Aorta (tissue), 5 donors: ENCODE results near the gene SCAPER. TPM values are rescaled to one million over a fixed set of nuclear protein-coding genes. Genes with fewer than 3 reads are reported as not detected.
A peak's percentile ranks its signal among the peaks of the same experiment; 100 is the strongest.
"Not testable (repeated sequence)": the region's sequence is repeated elsewhere in the genome, so short reads cannot be mapped to it uniquely, and the experiment has no call there.

Experiments used
- ATAC-seq: fragments of 200-7000 bp; cut with Tn5 transposase; one replicate; pipeline ENCODE4 v1.9.1; 2022; ENCODE audit warnings: moderate library complexity; ENCODE audit not compliant: low FRiP score
- DNase-seq, 2 donors: peaks; one replicate each; pipeline ENCODE4 v3.0.0-alpha.2; 2020
- H3K27ac ChIP-seq, 2 donors: one replicate each; pipeline ENCODE4 v1.5.1; 2013; ENCODE audit warnings: low read length in 2 of 2, mild to moderate bottlenecking in 2 of 2, moderate library complexity in 2 of 2, control low read depth in 1 of 2, inconsistent platforms in 1 of 2, low read depth in 1 of 2
- H3K27me3 ChIP-seq, 2 donors: one replicate each; pipeline ENCODE4 v1.6.1; 2013; ENCODE audit warnings: control low read depth in 1 of 2, low read length in 1 of 2, mild to moderate bottlenecking in 1 of 2, moderate library complexity in 1 of 2; ENCODE audit not compliant: insufficient read depth in 2 of 2, control insufficient read depth in 1 of 2
- H3K36me3 ChIP-seq, 2 donors: one replicate each; pipeline ENCODE4 v1.6.1; 2013; ENCODE audit warnings: control low read depth in 1 of 2, low read length in 1 of 2, mild to moderate bottlenecking in 1 of 2; ENCODE audit not compliant: insufficient read depth in 2 of 2, control insufficient read depth in 1 of 2
- H3K4me1 ChIP-seq, 2 donors: one replicate each; pipeline ENCODE4 v1.6.1; 2013; ENCODE audit warnings: low read length in 2 of 2, control low read depth in 1 of 2, mild to moderate bottlenecking in 1 of 2, moderate library complexity in 1 of 2; ENCODE audit not compliant: insufficient read depth in 2 of 2, control insufficient read depth in 1 of 2
- H3K4me3 ChIP-seq, 2 donors: one replicate each; pipeline ENCODE4 v1.5.1; 2013; ENCODE audit warnings: low read length in 2 of 2, control low read depth in 1 of 2, mild to moderate bottlenecking in 1 of 2
- H3K9me3 ChIP-seq: one replicate; pipeline ENCODE4 v1.6.1; 2013; ENCODE audit warnings: mild to moderate bottlenecking, low read length; ENCODE audit not compliant: control insufficient read depth
- WGBS, 2 donors: extraction: QIAGEN DNeasy Blood & Tissue Kit; methylation state at CpG; one replicate each; pipeline ENCODE4 v1.1.7; 2013; 5-methylcytosine and 5-hydroxymethylcytosine counted together
- intact Hi-C, 2 donors: fragments of 100-400 bp; cut with DNase I; formaldehyde crosslinking; loops; one replicate each; pipeline versions ENCODE4 v1.14.2 to v1.15.0; 2022
- polyA plus RNA-seq, 2 donors: library from polyadenylated mRNA; stranded (reverse); fragments of 200-250 nt; gene quantifications; one replicate each; pipeline ENCODE4 v1.2.3, GENCODE V29; 2013
- total RNA-seq, 2 donors: library from RNA; stranded (reverse); fragmentation: NEBNext Ultra II Directional; extraction: Animal tissue kit (Norgen Biotek cat#: 25700); gene quantifications; one replicate each; pipeline ENCODE4 v1.2.1, GENCODE V29; 2021
- donor health status: healthy with polysubstance abuse.
- donor health status: Bipolar disorder and iron deficiency.
- donor health status: DM: no; HTN: no; CAD: no.
- donor health status: DM: no; HTN: no; CAD: no.
- donor health status: DM: yes; HTN: yes; CAD: no.

The SCAPER gene
- total and polyA plus RNA-seq, 4 donors = 11.9 to 44.3 (median 25.6) TPM

- DNase-seq (no peak), ATAC-seq (no peak)
- intact Hi-C loops = no loop called here
- WGBS, 2 donors = 90 to 98% methylated on average over 3 of the region's 3 CpGs
- Histone ChIP-seq H3K4me1 (no peaks in the 10 kb centered on the region), H3K9me3 (no peaks in the 10 kb centered on the region), H3K4me3 (no peak overlapping the region), H3K27me3 (no peaks in the 10 kb centered on the region), H3K27ac (no peak overlapping the region), H3K36me3 (peaks cover 3 to 6% of the 10 kb centered on the region in 2 donors)
Observed at GRCh38 chr15:76764004-76764403, 141.1 kb downstream of the SCAPER start.

GRCh38 chr15:76763554-76763953 lies 141.6 kb downstream of the SCAPER start:
- peaks cover 3 to 6% of the 10 kb centered on the region in 2 donors for H3K36me3 ChIP-seq
- intact Hi-C loops = loop anchor here in 1 of 2 donors (2.0 kb wide), 1 partner anchor 39 kb away; no protein-coding TSS in a partner anchor
- H3K4me1 ChIP-seq = no peaks in the 10 kb centered on the region
- ATAC-seq = no peak
- no peak overlapping the region for H3K4me3 ChIP-seq
- H3K27me3 ChIP-seq = no peaks in the 10 kb centered on the region
- no peak overlapping the region for H3K27ac ChIP-seq
- DNase-seq = no peak
- no peaks in the 10 kb centered on the region for H3K9me3 ChIP-seq
- 98% methylated on average over 2 of the region's 2 CpGs for WGBS, 2 donors

GRCh38 chr15:76756381-76756780 lies 148.8 kb downstream of the SCAPER start:
- DNase-seq (no peak), ATAC-seq (no peak)
- no peaks in the 10 kb centered on the region for H3K36me3 ChIP-seq
- no peak overlapping the region for H3K27ac ChIP-seq
- H3K4me3 ChIP-seq = no peak overlapping the region
- intact Hi-C loops = no loop called here
- H3K4me1 ChIP-seq = no peaks in the 10 kb centered on the region
- H3K27me3 ChIP-seq = no peaks in the 10 kb centered on the region
- no peaks in the 10 kb centered on the region for H3K9me3 ChIP-seq

GRCh38 chr15:76753771-76754170 lies 151.4 kb downstream of the SCAPER start:
- intact Hi-C loops = no loop called here
- 93 to 94% methylated on average over 6 of the region's 6 CpGs for WGBS, 2 donors
- ATAC-seq (no peak), DNase-seq (no peak)
- H3K27me3 ChIP-seq = no peaks in the 10 kb centered on the region
- H3K9me3 ChIP-seq = no peaks in the 10 kb centered on the region
- H3K27ac ChIP-seq = no peak overlapping the region
- H3K4me1 ChIP-seq = no peaks in the 10 kb centered on the region
- H3K4me3 ChIP-seq = no peak overlapping the region
- no peaks in the 10 kb centered on the region for H3K36me3 ChIP-seq

- Histone ChIP-seq H3K4me3 (no peak overlapping the region), H3K9me3 (no peaks in the 10 kb centered on the region), H3K4me1 (no peaks in the 10 kb centered on the region), H3K27me3 (no peaks in the 10 kb centered on the region), H3K36me3 (no peaks in the 10 kb centered on the region), H3K27ac (no peak overlapping the region)
- ATAC-seq = no peak
- intact Hi-C loops = no loop called here
- WGBS, 2 donors = 82 to 89% methylated on average over 1 of the region's 1 CpG
- no peak for DNase-seq
Observed at GRCh38 chr15:76753131-76753530, 152.0 kb downstream of the SCAPER start.

- no peak for DNase-seq
- Histone ChIP-seq H3K27me3 (no peaks in the 10 kb centered on the region), H3K36me3 (no peaks in the 10 kb centered on the region), H3K4me3 (no peak overlapping the region), H3K4me1 (no peaks in the 10 kb centered on the region), H3K9me3 (peaks cover under 1% of the 10 kb centered on the region), H3K27ac (no peak overlapping the region)
- ATAC-seq = no peak
- intact Hi-C loops = no loop called here
Observed at GRCh38 chr15:76752549-76752948, 152.6 kb downstream of the SCAPER start.

GRCh38 chr15:76737573-76737972 lies 167.6 kb downstream of the SCAPER start:
- WGBS, 2 donors = 97 to 99% methylated on average over 4 of the region's 4 CpGs
- no peaks in the 10 kb centered on the region for H3K4me1 ChIP-seq

GRCh38 chr15:76732321-76732720 lies 172.8 kb downstream of the SCAPER start:
- ATAC-seq, H3K27me3 ChIP-seq, H3K9me3 ChIP-seq, H3K4me1 ChIP-seq, intact Hi-C loops, DNase-seq, H3K36me3 ChIP-seq, H3K4me3 ChIP-seq, H3K27ac ChIP-seq: not testable (repeated sequence)
- 94 to 95% methylated on average over 9 of the region's 9 CpGs for WGBS, 2 donors

More at GRCh38 chr15:76737573-76737972, 167.6 kb downstream of the SCAPER start:
- Histone ChIP-seq H3K4me3 (no peak overlapping the region), H3K36me3 (peaks cover 2 to 4% of the 10 kb centered on the region in 2 donors), H3K27me3 (no peaks in the 10 kb centered on the region), H3K27ac (no peak overlapping the region), H3K9me3 (no peaks in the 10 kb centered on the region)
- DNase-seq (no peak), ATAC-seq (no peak)
- intact Hi-C loops = no loop called here

GRCh38 chr15:76730262-76730661 lies 174.9 kb downstream of the SCAPER start:
- H3K4me3 ChIP-seq = no peak overlapping the region
- H3K36me3 ChIP-seq = peaks cover 0 to 4% of the 10 kb centered on the region in 2 donors
- H3K27ac ChIP-seq = peak overlapping the region in 1 of 2 donors; percentile 28
- no peaks in the 10 kb centered on the region for H3K4me1 ChIP-seq
- H3K9me3 ChIP-seq = no peaks in the 10 kb centered on the region
- intact Hi-C loops = no loop called here
- no peaks in the 10 kb centered on the region for H3K27me3 ChIP-seq
- no peak for ATAC-seq
- no peak for DNase-seq
